MCF 10A (cell line): Measurements from ENCODE around the gene RABGAP1L. TPM values are rescaled to one million over a fixed set of nuclear protein-coding genes. Genes with fewer than 3 reads are reported as not detected.

Source experiments
- BruUV-seq: library from RNA; stranded (reverse); fragments of 400-500 nt; replicated peaks from 2 replicates; lab custom pipeline; 2021; lab: Mats Ljungman, UMichigan
- CTCF ChIA-PET: fragments of 300-600 bp; sonication (Branson Sonifier 250); formaldehyde crosslinking; extraction: SDS; loops from one replicate; lab custom pipeline; 2021; ENCODE audit warnings: antibody characterized with exemption, inconsistent platforms; lab: Yijun Ruan, JAX
- POLR2A ChIA-PET: fragments of 300-600, 350-650 bp; sonication (Branson Sonifier 250); formaldehyde crosslinking; extraction: SDS; loops from one replicate; lab custom pipeline; 2020; ENCODE audit warnings: antibody characterized with exemption, inconsistent platforms; lab: Yijun Ruan, JAX
- DNase-seq: peaks from one replicate; pipeline ENCODE4 v3.0.0-alpha.2; 2018; ENCODE audit not compliant: unreplicated experiment
- H3K27ac Mint-ChIP-seq: one replicate; pipeline ENCODE4 v1.8.0; 2022; ENCODE audit warnings: mild to moderate bottlenecking, low read depth, mixed read lengths; ENCODE audit not compliant: unreplicated experiment
- H3K27me3 Mint-ChIP-seq: one replicate; pipeline ENCODE4 v1.8.0; 2022; ENCODE audit warnings: mixed read lengths; ENCODE audit not compliant: insufficient read depth, unreplicated experiment
- H3K36me3 Mint-ChIP-seq: one replicate; pipeline ENCODE4 v1.8.0; 2022; ENCODE audit warnings: mild to moderate bottlenecking, moderate library complexity, mixed read lengths; ENCODE audit not compliant: insufficient read depth, unreplicated experiment
- H3K4me1 Mint-ChIP-seq: one replicate; pipeline ENCODE4 v1.8.0; 2022; ENCODE audit warnings: mixed read lengths; ENCODE audit not compliant: insufficient read depth, unreplicated experiment
- H3K4me3 Mint-ChIP-seq: one replicate; pipeline ENCODE4 v1.8.0; 2022; ENCODE audit warnings: mild to moderate bottlenecking, moderate library complexity, mixed read lengths; ENCODE audit not compliant: unreplicated experiment
- H3K9me3 Mint-ChIP-seq: one replicate; pipeline ENCODE4 v1.8.0; 2022; ENCODE audit warnings: mixed read lengths; ENCODE audit not compliant: unreplicated experiment
- CTCF ChIP-seq: fragments of 200-600 bp; IDR thresholded peaks from one replicate; pipeline ENCODE4 v1.8.0; 2022; ENCODE audit warnings: antibody characterized with exemption, mild to moderate bottlenecking; ENCODE audit not compliant: unreplicated experiment
- intact Hi-C: fragments of 100-400 bp; cut with micrococcal nuclease; formaldehyde crosslinking; loops from 2 replicates; pipeline ENCODE4 v1.14.1; 2022
- total RNA-seq: library from RNA; stranded (reverse); gene quantifications from 2 replicates; pipeline ENCODE4 v1.2.3, GENCODE V29; 2022

RABGAP1L gene
- total RNA-seq, 1 experiment from 2014 or later: 18.2 TPM

DNA sequence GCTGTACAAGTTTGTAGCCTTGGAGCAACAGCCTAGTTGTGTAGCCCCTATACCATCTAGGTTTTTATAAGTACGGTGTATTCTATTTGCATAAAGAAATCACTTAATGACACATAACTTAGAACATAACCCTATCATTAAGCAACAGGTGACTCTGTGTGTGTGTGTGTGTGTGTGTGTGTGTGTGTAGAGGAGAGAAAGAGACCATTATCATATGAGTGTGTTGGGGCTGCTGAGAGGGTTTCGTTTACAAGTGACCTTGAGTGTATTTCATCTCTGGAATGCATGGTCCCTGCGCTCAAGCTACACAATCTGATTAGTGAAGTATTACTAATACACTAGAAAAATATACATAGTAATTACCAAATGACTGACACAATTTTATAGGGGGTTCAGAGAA, 115.1 kb downstream of the RABGAP1L start:
- Mint-ChIP-seq H3K4me3 (no peak overlapping the region), H3K36me3 (no peaks in the 10 kb centered on the region), H3K27me3 (no peaks in the 10 kb centered on the region), H3K9me3 (no peaks in the 10 kb centered on the region), H3K4me1 (no peaks in the 10 kb centered on the region), H3K27ac (no peak overlapping the region)
- TF ChIP-seq CTCF: no peak
- no TSS peak for BruUV-seq
- ChIA-PET POLR2A (no interaction called here), CTCF (interaction anchor here (0.6 to 4.2 kb wide), 4 partner anchors 12 to 764 kb away, joined by 4 to 51 read pairs (median 20); no protein-coding TSS in a partner anchor)
- DNase-seq: no peak
- intact Hi-C loops: no loop called here

DNA sequence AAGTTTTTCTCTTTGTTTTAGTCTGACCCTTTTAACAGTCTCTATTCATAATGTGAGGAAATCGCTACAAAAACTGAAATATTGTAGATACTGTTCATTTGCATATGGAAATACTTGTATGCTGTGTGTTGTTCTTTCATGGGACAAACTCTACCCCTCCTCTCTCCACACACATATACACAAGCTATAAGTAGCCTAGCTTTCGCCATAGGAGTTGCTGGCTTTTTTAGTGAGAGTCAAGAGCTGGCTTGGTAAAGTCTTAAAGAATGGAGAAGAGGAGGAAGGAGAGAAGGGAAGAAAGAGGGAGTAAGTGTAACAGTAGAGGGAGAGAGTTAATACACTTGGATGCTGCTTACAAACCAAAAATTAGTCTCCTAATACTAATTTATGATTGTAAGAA, 115.6 kb downstream of the RABGAP1L start:
- intact Hi-C loops: no loop called here
- POLR2A ChIA-PET: no interaction called here
- no TSS peak for BruUV-seq
- Mint-ChIP-seq H3K36me3 (no peaks in the 10 kb centered on the region), H3K4me3 (no peak overlapping the region), H3K9me3 (no peaks in the 10 kb centered on the region), H3K27ac (no peak overlapping the region), H3K27me3 (no peaks in the 10 kb centered on the region), H3K4me1 (no peaks in the 10 kb centered on the region)
- TF ChIP-seq CTCF: no peak
- CTCF ChIA-PET: interaction anchor here (0.6 to 3.1 kb wide), 4 partner anchors 12 to 764 kb away, joined by 4 to 35 read pairs (median 4); no protein-coding TSS in a partner anchor
- no peak for DNase-seq

- no peak for TF ChIP-seq CTCF
- H3K4me1 Mint-ChIP-seq: no peaks in the 10 kb centered on the region
- POLR2A ChIA-PET: no interaction called here
- H3K9me3 Mint-ChIP-seq: no peaks in the 10 kb centered on the region
- CTCF ChIA-PET: interaction anchor here (0.7 to 3.1 kb wide), 5 partner anchors 14 to 470 kb away, joined by 3 to 35 read pairs (median 3); no protein-coding TSS in a partner anchor
- no peaks in the 10 kb centered on the region for H3K36me3 Mint-ChIP-seq
- H3K27me3 Mint-ChIP-seq: no peaks in the 10 kb centered on the region
- no TSS peak for BruUV-seq
- H3K4me3 Mint-ChIP-seq: no peak overlapping the region
- H3K27ac Mint-ChIP-seq: no peak overlapping the region
- DNase-seq: no peak
- intact Hi-C loops: no loop called here
Measured at GRCh38 chr1:174276087-174276486, 116.8 kb downstream of the RABGAP1L start.

- BruUV-seq: no TSS peak
- ChIA-PET POLR2A (interaction anchor here (1.0 kb wide), 1 partner anchor 11 kb away, joined by 4 read pairs; no protein-coding TSS in a partner anchor), CTCF (interaction anchor here (0.5 to 1.0 kb wide), 2 partner anchors 443 to 507 kb away, joined by 4 to 5 read pairs; no protein-coding TSS in a partner anchor)
- no peak for DNase-seq
- TF ChIP-seq CTCF: no peak
- no peak overlapping the region for H3K4me3 Mint-ChIP-seq
- no peaks in the 10 kb centered on the region for H3K4me1 Mint-ChIP-seq
- H3K36me3 Mint-ChIP-seq: no peaks in the 10 kb centered on the region
- no peaks in the 10 kb centered on the region for H3K27me3 Mint-ChIP-seq
- intact Hi-C loops: no loop called here
- H3K27ac Mint-ChIP-seq: no peak overlapping the region
- no peaks in the 10 kb centered on the region for H3K9me3 Mint-ChIP-seq
Measured at GRCh38 chr1:174284052-174284451, 124.7 kb downstream of the RABGAP1L start.
